ENCODE data around the gene RIMS4.

RIMS4 gene

DNA sequence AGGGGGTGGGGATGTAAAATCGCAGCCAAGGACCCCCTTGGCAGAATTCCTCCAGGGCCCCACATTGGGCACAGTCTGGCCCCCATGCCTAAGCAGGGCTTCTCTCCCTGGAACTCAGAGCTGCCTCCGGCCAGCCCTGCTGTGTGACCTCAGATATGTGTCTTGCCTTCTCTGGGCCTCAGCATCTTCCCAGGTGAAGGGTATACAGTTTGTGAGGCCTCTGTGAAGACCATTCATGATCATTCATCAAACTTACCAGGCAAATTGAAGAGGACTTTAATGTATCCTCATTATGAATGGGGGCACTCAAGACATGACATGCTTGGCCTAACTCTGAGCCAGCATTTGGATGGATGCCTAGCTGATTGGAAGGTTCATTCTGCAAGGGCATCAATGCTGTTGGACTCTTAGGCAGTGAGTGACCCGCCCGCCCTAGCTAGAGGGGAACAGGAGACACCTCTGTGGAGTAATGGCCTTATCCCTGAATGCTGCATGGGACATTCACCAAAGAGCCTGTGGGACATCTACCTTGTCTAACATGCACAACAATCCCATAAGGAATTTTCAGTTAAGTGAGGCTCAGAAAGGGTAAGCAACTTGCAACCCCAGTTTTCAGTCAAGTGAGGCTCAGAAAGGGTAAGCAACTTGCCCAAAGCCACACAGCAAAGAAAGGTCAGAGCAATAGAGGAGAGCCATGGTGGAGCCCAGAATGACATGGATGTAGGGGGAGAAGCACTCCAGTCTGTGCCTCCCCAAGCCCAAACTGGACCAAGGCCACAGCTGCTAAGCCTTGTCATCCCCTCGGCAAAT, 94.6 kb downstream of the RIMS4 start:
- no peak for DNase-seq

DNA sequence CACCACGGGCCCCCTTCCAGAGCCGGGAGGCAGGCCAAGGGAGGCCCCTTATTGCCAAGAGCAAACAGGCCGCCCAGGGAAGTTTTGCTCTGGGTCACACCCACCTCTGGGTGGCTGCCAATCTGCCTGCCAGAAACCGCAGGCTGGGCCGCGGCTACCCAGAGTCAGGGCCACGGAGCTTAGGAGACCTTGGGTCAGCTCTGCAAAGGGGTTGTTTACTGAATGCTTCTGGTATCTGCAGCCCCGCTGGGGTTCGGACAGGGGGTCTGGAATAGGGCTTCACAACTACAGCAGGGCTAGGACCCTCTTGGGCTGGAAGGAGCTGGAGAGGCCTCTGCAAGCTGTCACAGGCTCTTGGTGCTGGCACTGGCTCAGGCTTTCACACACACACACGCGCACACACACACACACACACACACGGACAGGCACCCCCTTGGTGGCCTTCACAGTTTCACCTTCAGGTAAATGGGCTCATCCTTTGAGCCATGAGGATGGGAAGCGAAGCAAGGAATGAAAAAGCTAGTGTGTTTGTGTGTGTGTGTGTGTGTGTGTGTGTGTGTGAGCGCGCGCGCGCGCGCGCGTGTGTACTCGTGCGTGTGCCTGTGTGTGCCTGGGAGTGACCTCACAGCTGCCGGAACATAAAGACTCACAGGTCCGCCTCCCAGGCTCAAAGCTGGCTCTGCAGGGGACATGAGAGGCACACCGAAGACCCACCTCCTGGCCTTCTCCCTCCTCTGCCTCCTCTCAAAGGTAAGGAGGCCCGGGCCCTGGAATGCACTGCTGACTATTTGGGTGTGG, 95.4 kb downstream of the RIMS4 start, which contains the start of gene CCN5:
Gene CCN5 (plus strand): TSS at position 669 of the 798 bp plus-strand sequence. CDS start 22 bp downstream, at position 691.
- no peak for DNase-seq

DNA sequence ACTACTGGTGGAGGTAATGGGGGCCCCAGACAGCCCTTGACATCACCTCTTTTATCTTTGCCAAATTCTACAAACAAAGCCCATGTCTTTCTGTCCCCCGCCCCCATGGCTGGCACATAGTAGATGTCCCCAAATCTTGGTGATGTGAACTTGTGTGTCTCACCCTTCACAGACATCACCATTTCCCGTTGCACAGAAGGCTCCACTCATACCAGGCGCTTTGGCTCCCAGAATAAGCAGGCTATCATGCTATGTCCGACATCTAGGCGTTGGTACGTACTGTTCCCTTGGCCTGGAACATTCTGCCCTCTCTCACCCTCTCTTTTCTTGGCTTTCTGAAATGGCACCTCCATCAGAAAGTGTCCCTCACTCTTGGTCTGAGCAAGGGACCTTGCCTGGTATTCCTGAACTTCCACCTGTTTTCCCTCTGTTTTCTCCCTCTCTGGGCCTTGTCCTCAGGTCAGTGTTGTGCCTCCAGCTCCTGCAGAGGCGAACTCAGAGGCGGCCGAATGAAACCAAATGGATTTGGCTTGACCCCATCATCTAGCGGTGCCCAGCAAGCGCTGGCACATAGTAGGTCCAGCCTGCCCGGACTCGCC, 96.1 kb downstream of the RIMS4 start:
- no peak for DNase-seq

DNA sequence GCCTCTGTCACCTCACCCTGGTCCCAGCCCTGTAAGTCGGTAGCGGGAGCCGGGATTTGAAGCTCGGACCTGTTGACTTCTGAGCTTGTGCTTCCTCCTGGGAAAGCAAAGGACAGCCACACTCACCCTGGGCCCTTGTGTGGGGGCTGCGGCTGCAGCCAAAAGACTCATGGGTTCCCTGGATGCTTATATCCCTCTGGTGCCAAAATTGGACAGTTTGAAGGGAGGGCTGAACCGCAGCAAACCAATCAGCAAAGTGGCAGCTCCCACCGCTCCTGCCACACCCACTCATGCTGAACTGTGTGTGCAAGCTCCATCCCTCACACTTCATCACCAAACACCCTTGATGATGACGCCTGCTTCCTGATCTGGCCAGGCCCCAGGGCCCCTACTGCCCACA, 99.1 kb downstream of the RIMS4 start:
- no peak for DNase-seq

DNA sequence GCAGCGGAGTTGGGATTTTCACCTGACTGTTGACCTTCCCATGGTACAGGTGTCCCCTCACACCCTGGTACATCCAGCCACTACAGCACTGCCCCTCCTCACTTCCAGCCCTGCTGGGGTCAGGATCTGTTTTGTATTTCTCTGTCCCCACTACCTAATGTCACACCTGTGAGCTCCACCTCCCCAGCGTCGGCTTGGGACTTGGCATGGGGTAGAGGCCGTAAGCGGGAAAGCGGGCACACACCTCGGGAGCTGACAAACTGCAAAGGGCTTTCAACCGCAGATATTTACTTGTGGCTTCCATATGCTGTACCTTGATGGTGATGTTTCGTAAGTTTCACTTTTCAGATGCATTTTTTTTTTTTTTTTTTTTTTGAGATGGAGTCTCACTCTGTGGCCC, 100.5 kb downstream of the RIMS4 start:
- no peak for DNase-seq

DNA sequence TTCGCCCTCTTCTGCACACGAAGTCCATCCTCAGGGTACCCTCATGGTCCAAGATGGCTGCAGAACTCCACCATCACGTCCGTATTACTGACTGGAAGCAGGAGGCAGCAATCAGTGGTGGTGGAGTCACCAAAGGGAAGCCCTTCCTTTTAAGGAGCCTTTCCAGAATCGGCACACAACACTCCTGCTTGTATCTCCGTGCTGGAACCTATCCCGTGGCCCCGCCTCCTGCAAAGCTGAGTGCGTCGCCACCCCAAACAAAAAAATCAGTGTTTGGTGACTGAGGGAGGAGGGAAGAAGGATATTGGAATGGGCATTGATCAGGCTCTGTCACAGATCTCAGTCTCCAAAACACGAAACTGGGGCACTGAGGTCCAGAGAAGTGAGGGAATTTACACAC, 101.0 kb downstream of the RIMS4 start:
- no peak for DNase-seq

GRCh38 chr20:44707018-44707579, 103.2 kb downstream of the RIMS4 start:
- no peak for DNase-seq

- DNase-seq: no peak
Measured at GRCh38 chr20:44706301-44707017, 103.9 kb downstream of the RIMS4 start.

DNA sequence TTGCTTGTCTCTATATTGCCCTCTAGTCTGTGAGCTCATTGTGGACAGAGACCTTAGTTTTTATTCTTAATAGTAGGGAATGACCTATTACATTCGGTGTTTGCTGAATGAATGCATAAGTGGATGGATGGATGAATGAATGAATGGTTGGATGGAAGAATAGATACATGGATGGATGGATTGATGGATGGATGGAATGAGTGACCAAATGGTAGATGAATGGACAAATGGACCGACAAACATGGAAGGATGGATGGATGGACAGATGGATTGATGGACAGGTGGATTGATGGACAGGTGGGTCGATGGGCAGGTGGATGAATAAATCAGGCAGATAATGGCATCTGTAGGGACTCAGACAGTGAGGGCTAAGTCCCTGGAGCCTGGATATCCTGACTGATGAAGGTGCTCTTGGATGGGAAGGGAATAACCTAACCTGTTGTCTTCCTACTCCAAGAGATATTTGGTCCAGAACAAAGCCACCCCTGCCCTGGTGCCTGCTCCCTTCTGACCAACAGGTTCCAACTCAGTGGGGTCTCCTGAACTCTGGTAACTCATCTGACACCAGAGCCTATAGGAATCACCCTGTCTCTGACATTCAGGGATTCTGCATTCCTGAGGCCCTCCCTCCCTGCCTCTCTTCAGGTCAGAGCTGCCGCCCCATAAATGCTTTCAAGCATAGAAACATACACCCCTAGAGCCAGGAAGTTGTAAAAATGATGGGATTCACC, 104.8 kb downstream of the RIMS4 start:
- no peak for DNase-seq

DNA sequence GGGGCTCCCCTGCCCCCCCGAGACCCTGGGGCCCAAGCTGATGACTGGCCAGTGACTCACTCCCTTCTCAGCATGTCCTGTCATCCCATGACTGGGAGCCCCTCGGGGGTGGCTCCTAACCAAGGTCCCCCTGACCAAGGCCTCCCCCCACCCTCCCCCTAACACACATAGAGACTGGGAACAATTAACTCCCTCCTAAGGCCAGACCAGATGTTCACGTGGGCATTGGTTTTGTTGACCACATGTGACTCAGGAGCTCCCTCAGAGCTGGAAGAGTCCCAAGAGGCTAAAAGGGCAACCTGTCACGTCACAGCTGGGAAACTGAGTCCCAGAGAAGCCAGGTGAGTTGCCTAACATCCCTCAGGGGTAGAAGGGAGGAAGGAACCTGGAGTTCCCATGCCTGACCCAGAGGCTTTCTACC, 105.8 kb downstream of the RIMS4 start:
- DNase-seq: no peak

- no peak for DNase-seq
Measured at GRCh38 chr20:44703956-44704488, 106.3 kb downstream of the RIMS4 start.

- no peak for DNase-seq
Measured at GRCh38 chr20:44703183-44703925, 107.0 kb downstream of the RIMS4 start.

DNA sequence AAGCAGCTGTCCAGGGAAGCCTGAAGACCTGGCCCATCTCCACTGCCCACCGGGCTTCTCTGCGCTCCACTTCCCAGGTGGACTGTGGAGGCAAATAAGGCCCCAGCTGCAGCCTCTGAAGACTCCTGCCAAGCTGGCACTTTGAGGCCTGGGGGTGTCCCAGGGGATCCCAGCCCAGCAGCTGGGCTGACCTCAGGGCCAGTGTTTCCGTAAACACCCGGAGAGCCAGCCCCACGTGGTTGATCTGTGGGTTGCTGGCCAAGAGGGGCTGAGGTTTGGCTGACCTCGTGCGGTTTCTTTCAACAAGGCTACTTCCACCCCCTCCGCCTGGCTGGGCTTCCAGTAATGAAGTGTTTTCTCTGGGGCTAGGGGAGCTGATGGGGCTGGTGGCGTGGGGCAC, 107.6 kb downstream of the RIMS4 start:
- DNase-seq: no peak

GRCh38 chr20:44701858-44702256, 108.5 kb downstream of the RIMS4 start:
- no peak for DNase-seq

Measured in activated gamma-delta T cell (primary cell).